ENCODE measurements around the gene DARS1.
"Not testable (repeated sequence)": the region's sequence is repeated elsewhere in the genome, so short reads cannot be mapped to it uniquely, and the experiment has no call there.

Gene DARS1

DNA sequence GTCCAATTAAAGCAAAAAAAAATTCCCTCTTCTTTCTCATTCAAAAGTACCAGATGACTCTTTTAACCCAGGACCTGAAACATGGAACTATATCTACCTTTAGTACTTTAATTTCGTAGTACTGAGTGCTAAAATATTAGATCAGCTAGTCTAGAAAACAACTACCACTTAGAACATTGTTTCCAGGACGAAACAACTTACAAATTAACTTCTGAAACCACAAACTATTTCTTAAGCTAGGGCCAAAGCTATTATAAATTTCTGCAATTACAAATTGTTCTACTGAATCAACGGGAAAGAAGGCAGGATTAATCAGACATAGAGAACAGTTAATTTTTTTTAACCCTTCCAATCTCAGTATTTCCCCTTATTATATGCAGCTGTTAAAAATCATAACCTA is 39.9 kb downstream of the DARS1 start:
- DNase-seq (ENCODE audit: low spot score), result peak; percentile 7

DNA sequence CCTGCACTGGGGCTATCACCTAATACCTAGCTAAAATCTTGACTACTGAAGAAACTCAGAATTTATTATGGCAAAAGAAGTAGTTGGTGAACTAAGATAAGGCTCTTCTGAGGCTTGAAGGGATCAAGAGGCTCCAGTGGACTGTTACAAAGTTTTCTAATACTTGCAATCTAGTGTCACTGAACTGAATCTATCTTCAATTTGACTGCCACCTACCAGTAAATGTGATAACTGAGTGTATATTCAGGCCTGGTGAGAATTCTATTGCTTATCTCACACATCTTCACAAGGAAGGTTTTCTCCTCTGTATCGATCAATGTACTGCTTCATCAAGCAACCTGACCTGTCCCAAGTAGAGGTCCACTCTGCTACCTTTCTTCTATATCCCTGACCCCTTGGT is 40.8 kb downstream of the DARS1 start:
- no peak for DNase-seq (ENCODE audit: low spot score)

DNA sequence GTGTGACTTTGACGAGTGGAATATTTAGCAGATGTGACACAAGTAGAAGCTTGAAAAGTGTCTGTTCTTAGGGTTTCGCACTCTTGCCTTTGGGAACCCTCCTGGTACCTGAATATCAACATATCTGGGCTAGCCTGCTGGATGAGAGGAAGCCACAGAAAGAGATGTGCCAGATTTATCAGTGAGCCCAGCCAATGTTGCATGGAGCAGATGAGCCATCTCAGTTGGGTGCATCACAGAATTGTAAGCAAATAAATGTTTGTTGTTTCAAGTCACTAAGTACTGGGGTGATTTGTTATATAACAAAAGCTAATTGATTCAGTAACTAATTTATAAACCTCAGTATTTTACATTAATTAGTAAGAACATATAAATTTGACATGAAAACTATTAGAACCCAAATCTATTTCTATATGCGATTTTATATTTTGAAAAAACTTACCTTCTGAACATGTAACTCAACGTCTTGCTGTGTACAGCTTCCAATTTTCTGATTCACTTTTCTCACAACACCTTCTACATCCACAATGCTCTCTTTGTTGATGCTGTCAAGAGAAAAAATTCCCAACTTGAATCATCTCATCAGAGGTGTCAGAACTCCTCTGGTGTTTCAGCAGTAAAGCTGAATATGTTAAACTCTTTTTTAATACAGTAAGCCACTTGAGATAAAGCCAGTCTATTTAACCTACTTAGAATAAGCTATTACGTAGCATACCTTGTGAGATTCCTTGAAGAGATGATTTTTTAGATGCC is 42.3 kb downstream of the DARS1 start:
- no peak for DNase-seq (ENCODE audit: low spot score)

DNA sequence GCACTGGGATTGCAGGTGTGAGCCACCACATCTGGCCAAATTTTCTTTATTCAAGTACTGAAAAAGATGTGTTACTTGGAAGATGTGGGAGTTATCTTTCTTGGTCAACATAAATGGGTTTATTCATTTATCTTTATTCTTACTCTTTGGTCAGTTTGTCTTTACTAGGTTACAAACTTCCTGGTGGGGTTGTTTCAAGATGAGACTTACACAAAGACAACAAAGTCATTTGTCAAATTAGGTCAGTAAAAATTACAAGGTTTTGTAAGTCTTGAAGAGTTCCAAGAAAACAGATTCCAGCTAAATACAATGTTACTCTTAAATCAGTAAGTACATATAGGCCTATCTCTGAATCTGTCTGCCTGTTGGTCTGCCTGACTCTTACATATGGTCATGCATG is 48.9 kb downstream of the DARS1 start:
- DNase-seq (ENCODE audit: low spot score), result no peak

DNA sequence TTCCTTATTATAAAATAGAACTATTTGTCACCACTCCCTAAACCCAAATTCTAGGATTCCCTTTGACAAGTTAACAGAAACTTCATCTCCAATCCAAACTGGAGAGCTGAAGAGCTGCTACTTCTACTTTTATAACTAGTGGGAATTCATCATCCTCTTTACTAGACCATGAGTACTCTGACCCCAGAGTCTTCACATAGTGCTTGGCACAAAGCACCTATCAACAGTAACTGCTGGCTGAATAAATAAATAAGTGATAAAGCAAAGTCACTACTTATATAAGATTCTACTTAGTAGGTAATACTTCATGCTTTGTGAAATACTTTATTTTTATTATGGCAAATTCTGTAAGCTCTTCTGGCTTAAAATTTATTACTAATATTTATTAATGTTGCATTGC is 49.5 kb downstream of the DARS1 start:
- DNase-seq (ENCODE audit: low spot score), result no peak

DNA sequence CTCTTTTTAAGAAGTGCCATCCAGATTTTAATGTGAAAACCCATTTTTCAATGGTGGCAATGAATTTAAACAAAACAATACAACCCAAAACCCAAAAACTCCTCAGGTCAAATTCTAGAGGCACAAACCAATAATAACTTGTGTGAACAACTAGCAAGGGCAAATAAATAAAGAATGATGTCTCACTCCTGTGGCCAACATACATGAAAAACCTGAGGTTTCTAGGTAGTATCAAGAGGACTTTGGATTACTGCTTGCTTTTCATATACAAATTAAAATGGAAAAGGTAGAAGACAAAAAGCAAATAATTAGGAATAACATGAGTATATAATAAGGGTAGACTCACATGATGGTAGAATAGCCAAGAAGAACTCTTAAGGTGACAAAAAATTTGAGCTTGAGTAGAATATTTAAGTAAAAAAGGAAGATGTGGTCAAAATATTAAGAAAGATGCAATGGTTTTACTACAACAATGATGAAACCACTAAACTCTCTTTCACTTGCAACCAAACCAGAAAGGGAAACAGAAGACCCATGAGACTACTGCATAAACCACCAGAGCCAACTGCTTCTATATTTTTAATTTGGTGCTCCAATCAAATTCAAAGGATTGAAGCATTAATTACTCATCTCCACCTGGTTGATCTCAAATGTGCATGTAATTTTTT is 53.5 kb downstream of the DARS1 start:
- no peak for DNase-seq (ENCODE audit: low spot score)

DNA sequence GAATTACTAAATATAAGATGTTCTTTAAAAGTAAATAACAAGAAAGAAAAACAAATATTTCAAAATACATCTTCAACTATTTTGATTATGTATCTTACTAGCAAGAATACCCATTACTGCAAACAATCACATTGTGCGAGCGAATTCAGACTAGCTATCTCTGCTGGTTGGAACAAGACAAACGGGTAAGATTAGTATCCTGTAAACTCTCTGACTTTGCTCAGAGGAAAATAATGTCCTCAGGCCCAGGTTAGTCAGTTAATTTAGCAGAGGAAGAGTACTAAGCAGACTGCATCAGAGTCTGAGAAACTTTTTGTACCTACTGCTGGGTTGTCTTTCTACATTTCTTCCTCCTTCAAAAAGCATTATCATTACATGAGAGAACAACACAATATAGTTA is 58.8 kb downstream of the DARS1 start:
- DNase-seq (ENCODE audit: low spot score), result no peak

DNA sequence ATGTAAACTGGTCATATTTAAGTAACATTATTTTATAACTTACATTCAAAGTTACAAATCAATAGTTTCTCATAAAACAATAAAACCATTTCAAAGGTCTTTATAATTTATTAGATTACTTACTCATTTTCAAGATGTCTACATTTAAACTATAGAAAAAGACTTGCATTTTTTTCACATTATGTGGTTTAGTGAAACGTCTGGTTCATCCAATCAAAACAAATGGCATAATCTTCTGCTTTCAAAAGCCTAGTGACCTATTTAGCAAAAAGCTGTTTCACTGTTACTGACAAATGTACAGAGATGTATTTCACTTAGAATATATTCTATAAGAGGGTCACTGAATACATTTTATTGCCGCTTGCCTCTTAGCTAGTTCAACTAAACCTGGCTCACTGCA is 59.9 kb downstream of the DARS1 start:
- DNase-seq (ENCODE audit: low spot score), result peak; percentile 2

DNA sequence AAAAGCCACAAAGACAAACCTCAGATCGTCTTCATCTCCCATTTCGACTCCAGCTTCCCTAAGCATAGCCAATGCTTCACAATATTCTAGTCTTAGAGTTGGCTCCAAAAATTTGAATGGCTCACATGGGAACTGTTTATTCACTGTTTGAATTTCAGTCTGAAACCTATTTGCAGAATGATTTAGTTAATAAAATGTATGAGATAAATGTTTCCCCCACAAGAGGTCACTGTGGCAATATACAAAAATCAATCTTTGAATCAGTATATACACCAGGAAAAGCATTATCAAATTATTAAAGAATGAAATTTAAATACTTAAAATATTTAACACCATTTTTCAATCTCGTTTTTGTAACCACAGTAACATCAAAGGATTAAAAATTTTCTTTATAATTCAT is 69.2 kb downstream of the DARS1 start:
- peak; percentile 24 for DNase-seq (ENCODE audit: low spot score)

DNA sequence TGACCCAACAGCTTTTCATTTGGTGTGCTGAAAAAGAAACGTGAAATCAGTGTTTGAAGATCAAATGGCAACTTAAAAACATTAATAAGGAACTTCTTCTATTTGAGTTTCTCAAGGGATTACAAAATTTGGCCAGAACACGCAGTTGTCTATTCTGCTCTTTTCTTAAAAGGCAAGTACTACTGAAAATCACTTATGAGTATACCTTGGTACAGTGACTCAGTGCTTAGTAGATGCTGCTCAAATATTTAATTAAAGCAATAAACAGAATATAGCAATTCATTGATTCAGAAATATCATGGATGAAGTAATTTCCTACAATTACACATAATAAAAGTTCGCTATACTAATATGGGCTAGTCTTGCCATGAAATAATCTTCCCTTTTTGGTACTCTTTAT is 70.9 kb downstream of the DARS1 start:
- DNase-seq (ENCODE audit: low spot score), result no peak

DNA sequence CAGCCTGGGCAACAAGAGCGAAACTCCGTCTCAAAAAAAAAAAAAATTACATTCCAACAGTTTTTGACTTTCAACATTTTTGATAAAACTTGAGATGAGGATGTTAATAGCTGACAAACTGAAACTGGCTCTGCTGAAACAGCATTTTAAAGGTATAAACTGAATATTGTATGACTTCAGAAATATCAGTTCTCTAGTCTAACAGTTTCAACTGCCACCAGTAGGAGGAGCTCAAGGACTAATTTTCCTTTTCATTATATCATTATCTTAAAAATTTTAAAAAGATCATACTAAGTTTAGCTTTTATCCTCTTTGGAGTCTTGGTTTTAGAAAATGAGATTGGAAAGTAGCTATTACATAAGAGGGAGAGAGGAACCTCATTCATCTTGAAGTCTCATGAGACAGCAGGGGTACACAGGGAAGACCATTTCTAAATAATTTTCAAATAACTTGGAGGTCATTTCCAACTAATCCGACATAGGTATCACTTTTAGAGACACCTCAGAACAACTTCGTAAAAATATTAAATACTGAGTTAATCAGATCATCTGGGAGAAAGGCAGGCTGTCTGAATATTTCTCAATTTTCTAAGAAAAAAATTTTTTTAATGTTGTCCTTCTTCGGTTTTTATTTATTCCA is 71.6 kb downstream of the DARS1 start:
- peak; percentile 43 for DNase-seq (ENCODE audit: low spot score)

DNA sequence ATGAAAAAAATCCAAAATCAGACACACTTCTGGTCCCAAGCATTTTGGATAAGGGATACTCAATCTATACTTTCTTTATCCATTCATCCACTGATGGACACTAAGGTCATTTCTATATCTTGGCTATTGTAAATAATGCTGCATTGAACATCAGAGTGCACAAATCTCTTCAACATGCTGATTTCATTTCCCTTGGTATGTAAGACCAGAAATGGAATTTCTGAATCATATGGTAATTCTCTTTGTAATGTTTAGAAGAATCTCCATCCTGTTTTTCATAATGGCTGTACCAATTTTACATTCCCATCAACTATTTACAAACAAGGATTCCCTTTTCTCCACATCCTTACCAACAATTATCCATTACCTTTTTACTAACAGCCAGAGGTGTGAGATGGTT is 75.5 kb downstream of the DARS1 start:
- peak; percentile 7 for DNase-seq (ENCODE audit: low spot score)

DNA sequence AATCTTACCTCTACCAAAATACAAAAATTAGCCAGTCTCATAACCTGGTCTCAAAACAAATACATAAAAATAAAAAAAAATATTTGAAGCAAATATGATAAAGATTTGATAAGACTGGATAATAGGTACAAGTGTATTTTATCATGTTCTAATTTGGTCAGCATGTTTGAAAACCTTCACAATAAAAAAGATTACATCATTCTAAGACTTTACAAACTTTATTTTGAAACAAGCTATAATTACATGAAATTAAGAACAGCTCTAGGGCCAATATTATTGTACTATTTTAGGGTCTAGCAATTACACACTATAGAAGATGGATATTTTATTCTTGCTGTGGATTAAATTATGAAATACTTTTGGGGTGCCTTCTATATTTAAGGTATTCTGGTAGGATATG is 79.7 kb downstream of the DARS1 start:
- no peak for DNase-seq (ENCODE audit: low spot score)

DNA sequence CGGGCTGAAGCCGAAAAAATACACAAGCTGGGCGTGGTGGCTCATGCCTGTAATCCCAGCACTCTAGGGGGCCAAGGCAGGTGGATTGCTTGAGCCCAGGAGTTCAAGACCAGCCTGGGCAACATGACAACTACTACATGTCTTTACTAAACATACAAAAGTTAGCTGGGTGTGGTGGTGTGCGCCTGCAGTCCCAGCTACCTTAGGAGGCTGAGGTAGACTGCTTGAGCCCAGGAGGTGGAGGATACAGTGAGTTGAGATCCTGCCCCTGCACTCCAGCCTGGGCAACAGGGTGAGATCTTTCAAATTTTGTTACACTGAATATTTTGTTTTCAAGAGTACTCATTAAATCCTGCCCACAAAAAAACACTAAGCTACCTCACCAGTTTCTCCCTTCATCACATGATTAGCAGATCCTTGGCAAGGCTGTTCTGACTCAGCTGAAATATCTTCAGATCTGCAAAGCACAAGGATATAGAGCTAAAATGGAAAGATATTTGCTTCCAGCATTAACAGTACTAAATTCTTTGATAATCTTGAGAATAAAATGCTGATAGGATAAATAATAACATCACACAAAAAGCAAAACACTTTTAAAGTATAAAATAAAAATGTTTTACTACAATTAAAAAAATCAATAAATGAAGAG is 81.0 kb downstream of the DARS1 start:
- peak; percentile 52 for DNase-seq (ENCODE audit: low spot score)

DNA sequence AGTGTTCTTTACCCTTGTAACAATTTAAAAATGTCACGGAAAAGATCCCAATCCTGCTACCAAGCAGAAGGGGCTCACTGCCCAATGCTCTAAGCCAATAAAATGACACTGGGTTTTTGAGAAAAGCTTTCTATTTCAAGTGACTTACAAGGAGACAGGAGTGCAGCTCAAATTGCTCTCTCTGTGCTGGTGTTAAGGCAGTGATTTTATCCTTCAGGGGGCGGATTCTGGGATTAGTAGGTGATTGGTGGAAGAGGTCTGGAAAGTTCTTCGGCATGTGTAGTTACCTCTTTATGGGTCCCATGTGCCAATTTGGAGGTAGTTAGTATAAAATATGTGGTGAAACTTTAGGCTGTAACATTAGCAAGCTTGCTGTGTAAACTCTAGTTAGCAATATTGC is 81.8 kb downstream of the DARS1 start:
- no peak for DNase-seq (ENCODE audit: low spot score)

DNA sequence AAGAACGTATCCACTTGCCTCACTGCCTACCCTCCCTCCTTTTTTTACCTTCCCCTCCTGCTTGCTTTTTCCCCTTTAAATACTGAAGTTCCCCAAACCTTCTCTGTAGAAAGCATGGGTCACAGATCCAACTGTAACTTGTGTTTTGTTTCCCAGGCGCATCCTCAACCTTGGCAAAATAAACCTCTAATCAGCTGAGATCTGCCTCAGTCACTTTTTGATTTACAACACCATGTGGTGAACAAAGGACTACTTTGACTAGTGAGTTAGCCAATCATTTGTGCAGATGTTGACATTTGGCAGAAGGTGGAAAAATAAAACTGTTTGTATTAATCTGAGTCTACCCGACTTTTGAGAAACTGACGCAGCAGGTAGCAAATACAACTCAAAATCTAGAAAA is 85.9 kb downstream of the DARS1 start:
- no peak for DNase-seq (ENCODE audit: low spot score)

DNA sequence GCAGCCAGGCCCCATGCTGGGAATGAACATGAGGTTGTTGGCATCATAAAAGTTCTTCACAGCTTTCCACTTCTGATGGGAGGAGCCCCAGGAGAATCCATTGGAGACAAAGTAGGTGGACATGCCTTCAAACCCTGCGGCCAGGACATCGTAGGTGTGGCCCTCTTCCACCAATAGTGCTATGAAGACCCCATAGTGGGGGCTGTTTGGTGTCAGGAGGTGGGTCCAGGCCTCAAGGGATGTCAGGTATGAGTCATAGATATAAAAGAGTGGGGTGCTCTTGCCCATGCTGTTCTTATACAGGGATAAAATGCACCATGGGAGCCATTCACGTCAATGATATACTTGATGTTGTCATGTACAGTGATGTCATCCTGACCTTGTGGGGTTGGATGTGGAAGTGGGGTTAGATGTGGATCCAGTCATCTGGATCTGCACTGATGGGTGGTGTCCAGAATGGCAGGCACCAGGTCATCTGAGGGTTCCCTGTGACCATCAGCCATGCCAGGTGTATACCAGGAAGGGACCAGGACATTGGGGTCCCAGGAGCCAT is 87.1 kb downstream of the DARS1 start:
- DNase-seq (ENCODE audit: low spot score), result no peak

DNA sequence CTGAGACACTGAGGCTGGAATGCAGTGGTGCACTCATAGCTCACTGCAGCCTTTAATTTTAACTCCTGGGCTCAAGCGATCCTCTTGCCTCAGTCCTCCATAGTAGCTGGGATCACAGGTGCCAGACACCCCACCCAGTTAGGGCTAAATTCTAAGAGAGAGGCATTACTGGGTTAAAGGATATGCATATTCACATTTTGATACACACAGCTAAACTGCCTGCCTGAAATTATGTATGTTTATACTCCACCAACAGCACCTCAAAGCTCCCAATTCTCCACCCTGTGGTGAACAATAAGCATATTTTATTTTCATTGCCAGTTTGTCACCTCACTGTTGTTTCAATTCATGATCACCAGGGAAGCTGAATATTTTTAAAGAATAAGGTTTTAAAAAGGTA is 90.5 kb downstream of the DARS1 start:
- no peak for DNase-seq (ENCODE audit: low spot score)

DNA sequence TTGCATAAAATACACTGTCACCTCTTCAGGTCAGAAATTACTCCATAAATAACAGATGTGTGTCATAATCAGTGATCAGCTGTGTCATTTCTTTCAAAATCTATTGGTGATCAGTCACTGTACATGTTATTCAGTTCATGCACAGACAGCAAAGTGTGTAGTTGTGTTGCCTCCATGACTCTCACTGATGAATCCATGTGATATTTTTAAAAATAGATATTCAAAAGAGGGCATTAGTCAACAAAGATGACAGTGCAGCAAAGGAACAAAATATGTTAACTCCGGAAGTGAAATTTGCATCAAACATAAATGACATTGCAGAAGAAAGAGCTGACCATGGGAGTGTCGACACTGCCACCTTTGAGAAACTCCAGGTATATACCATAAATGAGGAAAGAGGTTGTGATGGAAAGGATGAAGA is 92.0 kb downstream of the DARS1 start:
- DNase-seq (ENCODE audit: low spot score), result no peak

DNA sequence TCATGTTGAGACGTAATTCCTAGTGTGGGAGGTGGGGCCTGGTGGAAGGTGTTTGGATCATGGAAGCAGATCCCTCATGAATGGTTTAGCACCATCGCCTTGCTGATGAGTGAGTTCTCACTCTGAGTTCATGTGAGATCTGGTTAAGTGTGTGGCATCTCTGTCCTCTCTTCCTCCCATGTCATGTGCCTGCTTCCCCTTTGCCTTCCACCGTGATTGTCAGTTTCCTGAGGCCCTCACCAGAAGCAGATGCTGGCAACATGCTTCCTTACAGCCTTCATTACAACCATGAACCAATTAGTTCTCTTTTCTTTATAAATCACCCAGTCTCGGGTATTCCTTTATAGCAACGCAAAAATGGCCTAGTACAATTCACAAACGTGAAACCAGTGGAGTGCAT is 94.6 kb downstream of the DARS1 start:
- DNase-seq (ENCODE audit: low spot score), result no peak

DNA sequence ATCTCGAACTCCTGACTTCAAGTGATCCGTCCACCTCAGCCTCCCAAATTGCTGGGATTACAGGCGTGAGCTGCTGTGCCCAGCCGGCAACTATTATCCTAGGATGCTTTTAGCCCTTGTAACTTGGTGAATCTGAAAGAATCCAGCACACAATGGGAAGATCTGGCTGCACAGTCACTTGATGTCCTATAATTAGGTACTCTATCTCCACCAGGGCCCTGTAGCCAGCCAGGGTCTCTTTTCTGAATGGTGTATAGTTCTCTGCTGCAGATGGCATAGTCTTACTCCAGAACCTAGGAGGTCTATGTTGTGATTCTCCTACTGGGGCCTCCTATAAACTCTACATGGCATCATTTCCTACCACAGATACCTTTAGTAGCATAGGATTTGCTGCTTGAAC is 95.3 kb downstream of the DARS1 start:
- DNase-seq (ENCODE audit: low spot score), result no peak

DNA sequence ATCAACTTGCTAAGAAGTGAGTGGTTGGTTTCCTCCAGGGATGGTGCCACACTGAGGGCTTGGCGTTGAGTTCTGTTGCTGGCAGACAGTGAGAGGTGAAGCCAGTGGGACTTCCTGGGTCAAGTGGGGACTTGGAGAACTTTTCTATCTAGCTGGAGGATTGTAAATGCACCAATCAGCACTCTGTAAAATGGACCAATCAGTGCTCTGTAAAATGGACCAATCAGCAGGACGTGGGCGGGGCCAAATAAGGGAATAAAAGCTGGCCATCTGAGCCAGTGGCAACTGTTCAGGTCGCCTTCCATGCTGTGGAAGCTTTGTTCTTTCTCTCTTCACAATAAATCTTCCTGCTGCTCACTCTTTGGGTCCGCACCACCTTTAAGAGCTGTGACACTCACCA is 96.8 kb downstream of the DARS1 start:
- DNase-seq (ENCODE audit: low spot score), result not testable (repeated sequence)

DNA sequence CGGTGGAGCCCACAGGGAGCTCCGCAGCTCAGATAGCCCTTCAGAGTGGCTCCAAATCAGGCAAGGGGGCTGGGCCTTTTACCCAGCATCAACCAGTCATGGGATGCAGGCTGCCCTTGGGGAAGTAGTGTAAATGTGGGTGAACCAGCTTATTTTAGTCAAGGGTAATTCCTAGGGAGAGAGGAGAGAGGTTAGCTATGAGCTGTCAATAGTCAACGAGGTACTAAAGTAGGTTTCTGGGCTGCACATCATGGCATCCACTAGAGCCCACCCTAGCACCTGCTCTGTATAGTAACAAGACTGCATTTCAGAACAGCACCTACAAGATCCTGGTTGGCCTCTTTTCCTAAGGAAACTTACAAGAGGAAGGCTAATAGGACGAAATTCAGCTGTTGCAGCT is 99.7 kb downstream of the DARS1 start:
- no peak for DNase-seq (ENCODE audit: low spot score)

Measured in AG08395 (cell line).